ENCODE results near the gene MAD2L2. TPM values are rescaled to one million over a fixed set of nuclear protein-coding genes. Genes with fewer than 3 reads are reported as not detected.

Gene MAD2L2
- total RNA-seq, 4 donors from 2014 or later, result 19.4 to 43.7 (median 24.3) TPM

DNA sequence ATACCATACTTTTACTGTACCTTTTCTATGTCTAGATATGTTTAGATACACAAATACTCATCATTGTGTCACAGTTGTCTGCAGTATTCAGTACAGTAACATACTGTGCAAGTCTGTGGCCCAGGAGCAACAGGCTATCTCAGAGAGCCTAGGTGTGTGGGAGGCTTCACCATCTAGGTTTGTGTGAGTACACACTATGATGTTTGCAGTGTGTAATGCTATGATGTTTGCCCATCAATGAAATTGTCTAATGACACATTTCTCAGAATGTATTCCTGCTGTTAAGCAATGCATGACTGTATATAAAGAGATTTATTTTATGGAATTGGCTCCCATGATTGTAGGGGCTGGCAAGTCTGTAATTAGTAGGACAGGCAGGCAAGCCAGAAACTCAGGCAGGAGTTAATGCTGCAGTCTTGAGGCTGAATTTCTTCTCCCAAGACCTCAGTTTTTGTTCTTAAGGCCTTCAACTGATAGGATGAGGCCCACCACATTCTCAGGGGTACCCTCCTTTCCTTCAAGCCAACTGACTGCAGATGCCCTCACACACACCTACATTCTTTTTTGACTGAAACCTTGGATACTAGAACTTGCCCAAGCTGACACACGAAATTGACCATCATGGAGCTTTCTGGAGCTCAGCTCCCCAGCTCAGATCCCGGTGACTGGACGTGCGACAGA, 47.3 kb upstream of the MAD2L2 start:
- 93% methylated on average over 3 of the region's 4 CpGs; no CpG with 5 or more reads in 1 of the 2 donors for whole genome bisulfite sequencing, 2 donors (ENCODE audit: low coverage in 1 of 2)
- Histone ChIP-seq H3K27me3 (no peaks in the 10 kb centered on the region), H3K9me3 (no peaks in the 10 kb centered on the region), H3K36me3 (no peaks in the 10 kb centered on the region), H3K4me3 (no peak overlapping the region), H3K27ac (no peak overlapping the region), H3K4me1 (peaks cover 0 to 41% (median 24%) of the 10 kb centered on the region in 3 donors)
- TF ChIP-seq POLR2A (IDR thresholded peaks at IDR 0.05) (no peak), POLR2AphosphoS5 (IDR thresholded peaks at IDR 0.05) (no peak), EP300 (IDR thresholded peaks at IDR 0.05) (no peak)
- TF ChIP-seq, protein P1, sequence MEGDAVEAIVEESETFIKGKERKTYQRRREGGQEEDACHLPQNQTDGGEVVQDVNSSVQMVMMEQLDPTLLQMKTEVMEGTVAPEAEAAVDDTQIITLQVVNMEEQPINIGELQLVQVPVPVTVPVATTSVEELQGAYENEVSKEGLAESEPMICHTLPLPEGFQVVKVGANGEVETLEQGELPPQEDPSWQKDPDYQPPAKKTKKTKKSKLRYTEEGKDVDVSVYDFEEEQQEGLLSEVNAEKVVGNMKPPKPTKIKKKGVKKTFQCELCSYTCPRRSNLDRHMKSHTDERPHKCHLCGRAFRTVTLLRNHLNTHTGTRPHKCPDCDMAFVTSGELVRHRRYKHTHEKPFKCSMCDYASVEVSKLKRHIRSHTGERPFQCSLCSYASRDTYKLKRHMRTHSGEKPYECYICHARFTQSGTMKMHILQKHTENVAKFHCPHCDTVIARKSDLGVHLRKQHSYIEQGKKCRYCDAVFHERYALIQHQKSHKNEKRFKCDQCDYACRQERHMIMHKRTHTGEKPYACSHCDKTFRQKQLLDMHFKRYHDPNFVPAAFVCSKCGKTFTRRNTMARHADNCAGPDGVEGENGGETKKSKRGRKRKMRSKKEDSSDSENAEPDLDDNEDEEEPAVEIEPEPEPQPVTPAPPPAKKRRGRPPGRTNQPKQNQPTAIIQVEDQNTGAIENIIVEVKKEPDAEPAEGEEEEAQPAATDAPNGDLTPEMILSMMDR (IDR thresholded peaks at IDR 0.05), result no peak
- ATAC-seq, result no peak

GRCh38 chr1:11727119-11727518, 46.2 kb upstream of the MAD2L2 start:
- Histone ChIP-seq H3K36me3 (no peaks in the 10 kb centered on the region), H3K27me3 (no peaks in the 10 kb centered on the region), H3K4me1 (peaks cover 0 to 41% (median 14%) of the 10 kb centered on the region in 3 donors), H3K4me3 (no peak overlapping the region), H3K9me3 (no peaks in the 10 kb centered on the region), H3K27ac (no peak overlapping the region)
- 94% methylated on average over 4 of the region's 4 CpGs; no CpG with 5 or more reads in 1 of the 2 donors for WGBS, 2 donors (ENCODE audit: low coverage in 1 of 2)
- ATAC-seq, result no peak
- TF ChIP-seq POLR2A (IDR thresholded peaks at IDR 0.05) (no peak), POLR2AphosphoS5 (IDR thresholded peaks at IDR 0.05) (no peak), EP300 (IDR thresholded peaks at IDR 0.05) (no peak)
- TF ChIP-seq, protein P1 (IDR thresholded peaks at IDR 0.05), result no peak

- no peak overlapping the region for H3K27ac ChIP-seq
- peaks cover 0 to 30% (median 7%) of the 10 kb centered on the region in 3 donors for H3K4me1 ChIP-seq
- no peaks in the 10 kb centered on the region for H3K36me3 ChIP-seq
- ATAC-seq, result no peak
- H3K4me3 ChIP-seq, result no peak overlapping the region
- H3K9me3 ChIP-seq, result no peaks in the 10 kb centered on the region
- H3K27me3 ChIP-seq, result no peaks in the 10 kb centered on the region
- WGBS, 2 donors (ENCODE audit: low coverage in 1 of 2), result 68 to 100% methylated on average over 1 to 5 of the region's 5 CpGs
- TF ChIP-seq, protein P1 (IDR thresholded peaks at IDR 0.05), result no peak
- TF ChIP-seq POLR2AphosphoS5 (IDR thresholded peaks at IDR 0.05) (no peak), POLR2A (IDR thresholded peaks at IDR 0.05) (no peak), EP300 (IDR thresholded peaks at IDR 0.05) (no peak)
These were observed 44.7 kb upstream of the MAD2L2 start for GRCh38 chr1:11725616-11726015.

GRCh38 chr1:11722538-11722937, 41.6 kb upstream of the MAD2L2 start:
- no peak overlapping the region for H3K4me3 ChIP-seq
- H3K27me3 ChIP-seq, result no peaks in the 10 kb centered on the region
- peak; percentile 55 for TF ChIP-seq POLR2AphosphoS5 (IDR thresholded peaks at IDR 0.05)
- TF ChIP-seq EP300 (IDR thresholded peaks at IDR 0.05), result no peak
- H3K27ac ChIP-seq, result peak overlapping the region in 1 of 4 donors; percentile 32
- WGBS, 2 donors (ENCODE audit: low coverage in 1 of 2), result 0 to 14% methylated on average over 2 of the region's 2 CpGs
- H3K4me1 ChIP-seq, result peaks cover 0 to 35% (median 0%) of the 10 kb centered on the region in 3 donors
- ATAC-seq, result no peak
- no peaks in the 10 kb centered on the region for H3K36me3 ChIP-seq
- no peaks in the 10 kb centered on the region for H3K9me3 ChIP-seq

GRCh38 chr1:11721311-11721710, 40.4 kb upstream of the MAD2L2 start:
- Histone ChIP-seq H3K9me3 (no peaks in the 10 kb centered on the region), H3K27me3 (peaks cover under 1% of the 10 kb centered on the region), H3K36me3 (no peaks in the 10 kb centered on the region), H3K27ac (no peak overlapping the region), H3K4me1 (peaks cover 0 to 35% (median 0%) of the 10 kb centered on the region in 3 donors), H3K4me3 (no peak overlapping the region)
- ATAC-seq, result no peak
- TF ChIP-seq POLR2AphosphoS5 (IDR thresholded peaks at IDR 0.05) (no peak), EP300 (IDR thresholded peaks at IDR 0.05) (no peak)
- WGBS, 2 donors (ENCODE audit: low coverage in 1 of 2), result 90% methylated on average over 2 of the region's 4 CpGs; no CpG with 5 or more reads in 1 of the 2 donors

GRCh38 chr1:11720525-11720924, 39.6 kb upstream of the MAD2L2 start:
- H3K9me3 ChIP-seq, result no peaks in the 10 kb centered on the region
- TF ChIP-seq POLR2AphosphoS5 (IDR thresholded peaks at IDR 0.05), result no peak
- TF ChIP-seq EP300 (IDR thresholded peaks at IDR 0.05), result no peak
- no peak for TF ChIP-seq POLR2A (IDR thresholded peaks at IDR 0.05)
- TF ChIP-seq, protein P1 (IDR thresholded peaks at IDR 0.05), result no peak
- peaks cover 9% of the 10 kb centered on the region for H3K27me3 ChIP-seq
- H3K4me3 ChIP-seq, result no peak overlapping the region
- 0 to 22% methylated on average over 1 to 3 of the region's 4 CpGs for WGBS, 2 donors (ENCODE audit: low coverage in 1 of 2)
- ATAC-seq, result peak; percentile 27
- H3K36me3 ChIP-seq, result no peaks in the 10 kb centered on the region
- no peak overlapping the region for H3K27ac ChIP-seq
- peaks cover 0 to 35% (median 0%) of the 10 kb centered on the region in 3 donors for H3K4me1 ChIP-seq
